ENCODE data around the gene KDM6B. TPM values are rescaled to one million over a fixed set of nuclear protein-coding genes. Genes with fewer than 3 reads are reported as not detected.

KDM6B gene, protein sequence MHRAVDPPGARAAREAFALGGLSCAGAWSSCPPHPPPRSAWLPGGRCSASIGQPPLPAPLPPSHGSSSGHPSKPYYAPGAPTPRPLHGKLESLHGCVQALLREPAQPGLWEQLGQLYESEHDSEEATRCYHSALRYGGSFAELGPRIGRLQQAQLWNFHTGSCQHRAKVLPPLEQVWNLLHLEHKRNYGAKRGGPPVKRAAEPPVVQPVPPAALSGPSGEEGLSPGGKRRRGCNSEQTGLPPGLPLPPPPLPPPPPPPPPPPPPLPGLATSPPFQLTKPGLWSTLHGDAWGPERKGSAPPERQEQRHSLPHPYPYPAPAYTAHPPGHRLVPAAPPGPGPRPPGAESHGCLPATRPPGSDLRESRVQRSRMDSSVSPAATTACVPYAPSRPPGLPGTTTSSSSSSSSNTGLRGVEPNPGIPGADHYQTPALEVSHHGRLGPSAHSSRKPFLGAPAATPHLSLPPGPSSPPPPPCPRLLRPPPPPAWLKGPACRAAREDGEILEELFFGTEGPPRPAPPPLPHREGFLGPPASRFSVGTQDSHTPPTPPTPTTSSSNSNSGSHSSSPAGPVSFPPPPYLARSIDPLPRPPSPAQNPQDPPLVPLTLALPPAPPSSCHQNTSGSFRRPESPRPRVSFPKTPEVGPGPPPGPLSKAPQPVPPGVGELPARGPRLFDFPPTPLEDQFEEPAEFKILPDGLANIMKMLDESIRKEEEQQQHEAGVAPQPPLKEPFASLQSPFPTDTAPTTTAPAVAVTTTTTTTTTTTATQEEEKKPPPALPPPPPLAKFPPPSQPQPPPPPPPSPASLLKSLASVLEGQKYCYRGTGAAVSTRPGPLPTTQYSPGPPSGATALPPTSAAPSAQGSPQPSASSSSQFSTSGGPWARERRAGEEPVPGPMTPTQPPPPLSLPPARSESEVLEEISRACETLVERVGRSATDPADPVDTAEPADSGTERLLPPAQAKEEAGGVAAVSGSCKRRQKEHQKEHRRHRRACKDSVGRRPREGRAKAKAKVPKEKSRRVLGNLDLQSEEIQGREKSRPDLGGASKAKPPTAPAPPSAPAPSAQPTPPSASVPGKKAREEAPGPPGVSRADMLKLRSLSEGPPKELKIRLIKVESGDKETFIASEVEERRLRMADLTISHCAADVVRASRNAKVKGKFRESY (N-terminal part only)
- total RNA-seq (2021; ENCODE audit: unreplicated experiment) (19.9 TPM), Bru-seq, nascent RNA (percentile 59 among the genes with signal in this experiment), BruChase-seq, experiment 1, labeled RNA remaining after a 2-hour chase (percentile 74 among the genes with signal in this experiment), BruChase-seq, experiment 2, labeled RNA remaining after a 6-hour chase (percentile 71 among the genes with signal in this experiment)
- polyA plus RNA-seq (2012; ENCODE audit: insufficient read length) = 16.0 TPM
- long read RNA-seq, partial matches to known transcripts = 6 of 9 reads
- long read RNA-seq, other reads (novel, unspliced or antisense) = 3 of 9 reads

DNA sequence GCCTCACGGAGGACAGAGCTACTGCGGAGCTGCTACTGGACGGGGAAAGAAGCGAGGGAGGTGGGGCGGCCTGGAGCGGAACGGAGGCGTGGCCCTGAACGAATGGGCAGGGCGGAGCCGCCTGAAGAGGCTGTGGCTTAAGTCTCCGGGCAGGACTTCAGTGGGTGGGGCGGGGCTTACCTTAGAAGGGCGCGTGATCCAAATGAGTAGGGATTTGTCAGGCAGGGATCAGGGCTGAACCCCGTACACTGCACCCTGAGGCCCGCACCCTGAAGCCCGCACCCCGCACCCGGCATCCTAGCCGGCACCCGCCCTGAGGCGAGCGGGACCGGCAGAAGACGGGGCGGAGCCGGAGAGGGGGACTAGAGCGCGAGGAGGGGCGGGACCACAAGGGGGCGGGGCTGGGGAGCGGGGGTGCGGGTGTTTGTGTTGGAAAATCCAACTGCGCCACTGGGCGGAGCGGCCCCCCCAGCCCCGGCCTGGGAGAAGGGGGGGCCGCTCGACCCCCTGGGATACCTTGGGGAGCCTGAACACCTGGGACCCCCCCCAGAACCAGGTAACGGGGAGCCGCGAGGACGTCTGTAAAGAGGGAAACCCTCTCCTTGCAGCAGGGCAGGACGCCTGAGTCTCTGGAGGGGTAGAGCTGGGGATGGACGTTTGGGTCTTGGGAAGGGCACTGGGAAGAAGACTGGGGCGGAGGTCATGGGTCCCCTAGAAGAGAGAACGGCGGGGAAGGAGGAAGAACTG is at the start of gene KDM6B:
KDM6B (plus strand) TSS at position 423 of the 747 bp plus-strand sequence. CDS start 11,338 bp downstream, outside the sequence.
- no peaks in the 10 kb centered on the region for H3K27me3 ChIP-seq (ENCODE audit: control insufficient read depth, insufficient read depth, low read length)
- in situ Hi-C loops (cut with HindIII; ENCODE audit: low pct_unique_long_range_greater_than_20kb, low sequenced_read_pairs) (no loop called here), intact Hi-C loops (cut with micrococcal nuclease; ENCODE audit: unreplicated experiment) (no loop called here)
- H3K27ac ChIP-seq (ENCODE audit: low read length) = peak within 1 kb of the TSS; percentile 66
- TF ChIP-seq, protein P1, sequence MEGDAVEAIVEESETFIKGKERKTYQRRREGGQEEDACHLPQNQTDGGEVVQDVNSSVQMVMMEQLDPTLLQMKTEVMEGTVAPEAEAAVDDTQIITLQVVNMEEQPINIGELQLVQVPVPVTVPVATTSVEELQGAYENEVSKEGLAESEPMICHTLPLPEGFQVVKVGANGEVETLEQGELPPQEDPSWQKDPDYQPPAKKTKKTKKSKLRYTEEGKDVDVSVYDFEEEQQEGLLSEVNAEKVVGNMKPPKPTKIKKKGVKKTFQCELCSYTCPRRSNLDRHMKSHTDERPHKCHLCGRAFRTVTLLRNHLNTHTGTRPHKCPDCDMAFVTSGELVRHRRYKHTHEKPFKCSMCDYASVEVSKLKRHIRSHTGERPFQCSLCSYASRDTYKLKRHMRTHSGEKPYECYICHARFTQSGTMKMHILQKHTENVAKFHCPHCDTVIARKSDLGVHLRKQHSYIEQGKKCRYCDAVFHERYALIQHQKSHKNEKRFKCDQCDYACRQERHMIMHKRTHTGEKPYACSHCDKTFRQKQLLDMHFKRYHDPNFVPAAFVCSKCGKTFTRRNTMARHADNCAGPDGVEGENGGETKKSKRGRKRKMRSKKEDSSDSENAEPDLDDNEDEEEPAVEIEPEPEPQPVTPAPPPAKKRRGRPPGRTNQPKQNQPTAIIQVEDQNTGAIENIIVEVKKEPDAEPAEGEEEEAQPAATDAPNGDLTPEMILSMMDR (IDR thresholded peaks at IDR 0.05) = no peak
- TF ChIP-seq TCF7L2 (IDR thresholded peaks at IDR 0.05; ENCODE audit: low read depth, low read length) = no peak
- TF ChIP-seq POLR2AphosphoS5 (IDR thresholded peaks at IDR 0.05; ENCODE audit: low read depth, low read length) = no peak
- TF ChIP-seq, protein P2, sequence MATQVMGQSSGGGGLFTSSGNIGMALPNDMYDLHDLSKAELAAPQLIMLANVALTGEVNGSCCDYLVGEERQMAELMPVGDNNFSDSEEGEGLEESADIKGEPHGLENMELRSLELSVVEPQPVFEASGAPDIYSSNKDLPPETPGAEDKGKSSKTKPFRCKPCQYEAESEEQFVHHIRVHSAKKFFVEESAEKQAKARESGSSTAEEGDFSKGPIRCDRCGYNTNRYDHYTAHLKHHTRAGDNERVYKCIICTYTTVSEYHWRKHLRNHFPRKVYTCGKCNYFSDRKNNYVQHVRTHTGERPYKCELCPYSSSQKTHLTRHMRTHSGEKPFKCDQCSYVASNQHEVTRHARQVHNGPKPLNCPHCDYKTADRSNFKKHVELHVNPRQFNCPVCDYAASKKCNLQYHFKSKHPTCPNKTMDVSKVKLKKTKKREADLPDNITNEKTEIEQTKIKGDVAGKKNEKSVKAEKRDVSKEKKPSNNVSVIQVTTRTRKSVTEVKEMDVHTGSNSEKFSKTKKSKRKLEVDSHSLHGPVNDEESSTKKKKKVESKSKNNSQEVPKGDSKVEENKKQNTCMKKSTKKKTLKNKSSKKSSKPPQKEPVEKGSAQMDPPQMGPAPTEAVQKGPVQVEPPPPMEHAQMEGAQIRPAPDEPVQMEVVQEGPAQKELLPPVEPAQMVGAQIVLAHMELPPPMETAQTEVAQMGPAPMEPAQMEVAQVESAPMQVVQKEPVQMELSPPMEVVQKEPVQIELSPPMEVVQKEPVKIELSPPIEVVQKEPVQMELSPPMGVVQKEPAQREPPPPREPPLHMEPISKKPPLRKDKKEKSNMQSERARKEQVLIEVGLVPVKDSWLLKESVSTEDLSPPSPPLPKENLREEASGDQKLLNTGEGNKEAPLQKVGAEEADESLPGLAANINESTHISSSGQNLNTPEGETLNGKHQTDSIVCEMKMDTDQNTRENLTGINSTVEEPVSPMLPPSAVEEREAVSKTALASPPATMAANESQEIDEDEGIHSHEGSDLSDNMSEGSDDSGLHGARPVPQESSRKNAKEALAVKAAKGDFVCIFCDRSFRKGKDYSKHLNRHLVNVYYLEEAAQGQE (IDR thresholded peaks at IDR 0.05; ENCODE audit: insufficient read depth in 1 of 2, low read depth in 2 of 2, low read length in 1 of 2) = no peak
- no peak for TF ChIP-seq SIN3A (IDR thresholded peaks at IDR 0.05; ENCODE audit: borderline replicate concordance, insufficient read depth, low read depth, low read length)
- peak within 1 kb of the TSS; percentile 66 to 83 for H3K4me3 ChIP-seq (ENCODE audit: low read depth in 2 of 2, low read length in 2 of 2)
- peaks cover 20% of the 10 kb centered on the region for H3K4me1 ChIP-seq (ENCODE audit: control insufficient read depth, insufficient read depth, low read length)
- CTCF ChIA-PET = no interaction called here
- DNase-seq (ENCODE audit: low read depth, low spot score) (no peak), ATAC-seq (peak; percentile 76)
- no peaks in the 10 kb centered on the region for H3K9me3 ChIP-seq (ENCODE audit: control insufficient read depth, insufficient read depth, low read depth, low read length)
- H3K36me3 ChIP-seq (ENCODE audit: control insufficient read depth, insufficient read depth, low read length) = no peaks in the 10 kb centered on the region; the same call in 1 of the 2 replicates
- POLR2A ChIA-PET = interaction anchor here (1.1 to 1.8 kb wide), 2 partner anchors 10 to 23 kb away, joined by 4 to 7 read pairs; partner anchors contain the start of gene NAA38
- BruUV-seq (replicated peaks) = no TSS peak

Data from Panc1 (cell line).